ENCODE data around the gene GNE.

Gene GNE

GRCh38 chr9:36165826-36166167, 92.5 kb downstream of the GNE start:
- DNase-seq, result no peak

- DNase-seq, result no peak
Observed at GRCh38 chr9:36164989-36165388, 93.3 kb downstream of the GNE start.

Measured in GOT3 (cell line).